ENCODE measurements around the gene ARHGAP45. TPM values are rescaled to one million over a fixed set of nuclear protein-coding genes. Genes with fewer than 3 reads are reported as not detected.

ARHGAP45 gene
- total RNA-seq, 2 experiments from 2014 or later, result 113 to 122 TPM

GRCh38 chr19:1046836-1047695, 19.9 kb upstream of the ARHGAP45 start:
- DNase-seq, result no peak
- Mint-ChIP-seq H3K4me3 (no peak overlapping the region), H3K27ac (no peak overlapping the region), H3K27me3 (no peaks in the 10 kb centered on the region), H3K36me3 (peaks cover 5% of the 10 kb centered on the region), H3K4me1 (no peaks in the 10 kb centered on the region), H3K9me3 (peaks cover 1% of the 10 kb centered on the region)

- no peaks in the 10 kb centered on the region for H3K27me3 Mint-ChIP-seq
- H3K9me3 Mint-ChIP-seq, result peaks cover 1% of the 10 kb centered on the region
- no peak overlapping the region for H3K4me3 Mint-ChIP-seq
- DNase-seq, result no peak
- H3K27ac Mint-ChIP-seq, result no peak overlapping the region
- H3K4me1 Mint-ChIP-seq, result no peaks in the 10 kb centered on the region
- peaks cover 5% of the 10 kb centered on the region for H3K36me3 Mint-ChIP-seq
These were observed 19.2 kb upstream of the ARHGAP45 start for GRCh38 chr19:1047696-1048147.

DNA sequence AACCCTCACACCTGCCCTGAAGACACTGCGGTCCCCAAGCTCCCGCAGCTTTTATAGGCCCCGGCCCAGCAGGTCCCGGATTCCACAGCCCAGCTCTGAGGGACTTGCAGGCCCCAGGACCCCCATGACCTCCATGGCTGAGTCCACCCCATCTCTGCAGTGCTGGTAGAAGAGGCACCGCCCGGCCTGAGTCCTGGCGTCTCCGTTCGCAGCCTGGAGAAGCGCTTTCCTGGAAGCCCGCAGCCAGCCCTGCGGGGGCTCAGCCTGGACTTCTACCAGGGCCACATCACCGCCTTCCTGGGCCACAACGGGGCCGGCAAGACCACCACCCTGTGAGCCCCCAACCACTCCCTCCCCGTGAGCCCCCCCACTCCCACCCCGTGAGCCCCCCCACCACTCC, 17.9 kb upstream of the ARHGAP45 start:
- Mint-ChIP-seq H3K9me3 (peaks cover 1% of the 10 kb centered on the region), H3K4me3 (no peak overlapping the region), H3K27me3 (no peaks in the 10 kb centered on the region), H3K36me3 (peaks cover 5% of the 10 kb centered on the region), H3K4me1 (no peaks in the 10 kb centered on the region), H3K27ac (no peak overlapping the region)
- no peak for DNase-seq

DNA sequence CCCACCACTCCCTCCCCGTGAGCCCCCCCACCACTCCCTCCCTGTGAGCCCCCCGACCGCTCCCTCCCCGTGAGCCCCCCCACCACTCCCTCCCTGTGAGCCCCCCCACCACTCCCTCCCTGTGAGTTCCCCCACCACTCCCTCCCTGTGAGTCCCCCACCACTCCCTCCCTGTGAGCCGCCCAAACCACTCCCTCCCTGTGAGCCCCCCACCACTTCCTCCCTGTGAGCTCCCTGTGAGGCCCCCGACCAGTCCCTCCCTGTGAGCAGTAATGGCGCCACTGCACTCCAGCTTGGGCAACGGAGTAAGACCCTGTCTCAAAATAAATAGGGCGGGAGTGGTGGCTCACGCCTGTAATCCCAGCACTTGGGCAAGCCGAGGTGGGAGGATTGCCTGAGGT, 17.2 kb upstream of the ARHGAP45 start:
- Mint-ChIP-seq H3K4me3 (no peak overlapping the region), H3K9me3 (peaks cover 1% of the 10 kb centered on the region), H3K27me3 (no peaks in the 10 kb centered on the region), H3K4me1 (no peaks in the 10 kb centered on the region), H3K27ac (no peak overlapping the region), H3K36me3 (peaks cover 5% of the 10 kb centered on the region)
- DNase-seq, result no peak

GRCh38 chr19:1050989-1051788, 15.8 kb upstream of the ARHGAP45 start:
- no peak overlapping the region for H3K27ac Mint-ChIP-seq
- no peaks in the 10 kb centered on the region for H3K4me1 Mint-ChIP-seq
- peaks cover 2% of the 10 kb centered on the region for H3K9me3 Mint-ChIP-seq
- H3K4me3 Mint-ChIP-seq, result no peak overlapping the region
- H3K36me3 Mint-ChIP-seq, result peaks cover 12% of the 10 kb centered on the region
- no peaks in the 10 kb centered on the region for H3K27me3 Mint-ChIP-seq
- no peak for DNase-seq

- peaks cover 18% of the 10 kb centered on the region for H3K36me3 Mint-ChIP-seq
- H3K4me3 Mint-ChIP-seq, result no peak overlapping the region
- H3K9me3 Mint-ChIP-seq, result peaks cover 8% of the 10 kb centered on the region
- no peak for DNase-seq
- H3K27ac Mint-ChIP-seq, result no peak overlapping the region
- H3K27me3 Mint-ChIP-seq, result no peaks in the 10 kb centered on the region
- H3K4me1 Mint-ChIP-seq, result no peaks in the 10 kb centered on the region
These were observed 15.2 kb upstream of the ARHGAP45 start for GRCh38 chr19:1051791-1052190.

GRCh38 chr19:1052349-1052975, 14.5 kb upstream of the ARHGAP45 start:
- Mint-ChIP-seq H3K27me3 (no peaks in the 10 kb centered on the region), H3K4me1 (peaks cover under 1% of the 10 kb centered on the region), H3K9me3 (peaks cover 13% of the 10 kb centered on the region), H3K36me3 (peaks cover 24% of the 10 kb centered on the region), H3K27ac (no peak overlapping the region), H3K4me3 (no peak overlapping the region)
- no peak for DNase-seq

GRCh38 chr19:1053176-1054101, 13.5 kb upstream of the ARHGAP45 start:
- Mint-ChIP-seq H3K9me3 (peaks cover 19% of the 10 kb centered on the region), H3K4me1 (peaks cover 1% of the 10 kb centered on the region), H3K36me3 (peaks cover 34% of the 10 kb centered on the region), H3K4me3 (no peak overlapping the region), H3K27me3 (no peaks in the 10 kb centered on the region), H3K27ac (no peak overlapping the region)
- DNase-seq, result no peak

- peaks cover 1% of the 10 kb centered on the region for H3K4me1 Mint-ChIP-seq
- H3K27ac Mint-ChIP-seq, result no peak overlapping the region
- H3K27me3 Mint-ChIP-seq, result no peaks in the 10 kb centered on the region
- no peak overlapping the region for H3K4me3 Mint-ChIP-seq
- H3K36me3 Mint-ChIP-seq, result peaks cover 37% of the 10 kb centered on the region
- DNase-seq, result no peak
- peaks cover 19% of the 10 kb centered on the region for H3K9me3 Mint-ChIP-seq
These were observed 12.6 kb upstream of the ARHGAP45 start for GRCh38 chr19:1054102-1055027.

DNA sequence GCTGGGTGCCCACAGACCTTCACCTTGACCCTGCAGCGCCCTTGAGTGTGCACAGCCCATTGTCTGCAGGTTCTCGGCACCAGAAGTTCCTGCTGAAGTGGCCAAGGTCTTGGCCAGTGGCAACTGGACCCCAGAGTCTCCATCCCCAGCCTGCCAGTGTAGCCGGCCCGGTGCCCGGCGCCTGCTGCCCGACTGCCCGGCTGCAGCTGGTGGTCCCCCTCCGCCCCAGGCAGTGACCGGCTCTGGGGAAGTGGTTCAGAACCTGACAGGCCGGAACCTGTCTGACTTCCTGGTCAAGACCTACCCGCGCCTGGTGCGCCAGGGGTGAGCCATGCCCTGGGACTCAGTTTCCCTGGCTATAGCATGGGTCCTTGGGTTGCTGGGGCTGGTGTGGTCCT, 11.9 kb upstream of the ARHGAP45 start:
- no peak overlapping the region for H3K4me3 Mint-ChIP-seq
- H3K27ac Mint-ChIP-seq, result no peak overlapping the region
- peaks cover 19% of the 10 kb centered on the region for H3K9me3 Mint-ChIP-seq
- peaks cover 42% of the 10 kb centered on the region for H3K36me3 Mint-ChIP-seq
- H3K4me1 Mint-ChIP-seq, result peaks cover 1% of the 10 kb centered on the region
- no peak for DNase-seq
- H3K27me3 Mint-ChIP-seq, result no peaks in the 10 kb centered on the region

DNA sequence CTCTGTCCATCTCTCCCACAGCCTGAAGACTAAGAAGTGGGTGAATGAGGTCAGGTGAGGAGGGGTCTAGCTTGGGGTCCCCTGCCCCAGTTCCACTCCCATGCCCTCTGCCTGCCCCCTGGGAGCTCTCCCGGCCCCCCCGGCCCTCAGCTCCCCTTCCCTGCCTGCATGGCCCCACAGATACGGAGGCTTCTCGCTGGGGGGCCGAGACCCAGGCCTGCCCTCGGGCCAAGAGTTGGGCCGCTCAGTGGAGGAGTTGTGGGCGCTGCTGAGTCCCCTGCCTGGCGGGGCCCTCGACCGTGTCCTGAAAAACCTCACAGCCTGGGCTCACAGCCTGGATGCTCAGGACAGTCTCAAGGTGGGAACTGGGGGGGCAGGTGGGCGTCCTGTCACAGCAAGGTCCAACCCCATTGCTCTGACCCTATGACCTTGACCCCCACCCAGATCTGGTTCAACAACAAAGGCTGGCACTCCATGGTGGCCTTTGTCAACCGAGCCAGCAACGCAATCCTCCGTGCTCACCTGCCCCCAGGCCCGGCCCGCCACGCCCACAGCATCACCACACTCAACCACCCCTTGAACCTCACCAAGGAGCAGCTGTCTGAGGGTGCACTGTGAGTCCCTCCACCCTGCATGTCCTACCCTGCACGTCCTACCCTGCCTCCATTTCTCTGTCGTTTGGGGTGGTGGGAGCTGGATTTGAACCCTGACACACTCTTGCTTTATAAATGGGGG, 10.9 kb upstream of the ARHGAP45 start:
- Mint-ChIP-seq H3K4me1 (peaks cover 1% of the 10 kb centered on the region), H3K27me3 (no peaks in the 10 kb centered on the region), H3K36me3 (peaks cover 42% of the 10 kb centered on the region), H3K9me3 (peaks cover 19% of the 10 kb centered on the region), H3K27ac (peak overlapping the region; percentile 1), H3K4me3 (no peak overlapping the region)
- no peak for DNase-seq

- Mint-ChIP-seq H3K27me3 (no peaks in the 10 kb centered on the region), H3K4me1 (peaks cover 1% of the 10 kb centered on the region), H3K27ac (peak overlapping the region; percentile 56), H3K36me3 (peaks cover 43% of the 10 kb centered on the region), H3K4me3 (no peak overlapping the region), H3K9me3 (peaks cover 19% of the 10 kb centered on the region)
- DNase-seq, result no peak
These were observed 9.7 kb upstream of the ARHGAP45 start for GRCh38 chr19:1057176-1057855.

Data from activated naive CD8-positive, alpha-beta T cell treated with anti-CD3 and anti-CD28 coated beads for 36 hours (primary cell).